ENCODE data around the gene GFOD1. TPM values are rescaled to one million over a fixed set of nuclear protein-coding genes. Genes with fewer than 3 reads are reported as not detected.

GFOD1 gene
- total RNA-seq, 1 donor from 2014 or later, result 2.0 TPM

DNA sequence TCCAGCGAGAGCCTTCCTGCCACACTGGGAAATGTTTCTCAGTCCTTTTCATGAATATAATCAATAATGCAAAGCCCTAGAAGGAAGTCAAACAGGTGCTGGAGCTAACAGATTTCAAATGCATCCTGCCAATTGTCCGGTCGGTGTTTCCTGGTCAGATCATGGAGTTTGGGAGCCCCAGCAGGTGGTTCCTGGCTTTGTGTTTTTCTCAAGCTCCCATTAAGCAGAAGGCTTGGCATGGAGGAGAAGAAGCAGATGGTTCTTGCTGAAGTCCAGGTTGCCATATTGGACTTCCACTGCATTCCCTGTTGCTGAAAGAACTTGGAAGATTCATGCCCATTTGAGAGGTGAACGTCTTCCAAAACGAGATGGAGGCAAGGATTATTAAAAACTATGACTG is 68.6 kb downstream of the GFOD1 start:
- no peaks in the 10 kb centered on the region for H3K27me3 Mint-ChIP-seq (ENCODE audit: low read depth)
- H3K4me3 Mint-ChIP-seq (ENCODE audit: unreplicated experiment), result no peak overlapping the region
- DNase-seq (ENCODE audit: low spot score), result no peak
- H3K36me3 Mint-ChIP-seq (ENCODE audit: low read depth), result no peaks in the 10 kb centered on the region
- no peak overlapping the region for H3K27ac Mint-ChIP-seq (ENCODE audit: unreplicated experiment)
- H3K9me3 Mint-ChIP-seq (ENCODE audit: low read depth), result no peaks in the 10 kb centered on the region
- peaks cover 53% of the 10 kb centered on the region for H3K4me1 Mint-ChIP-seq (ENCODE audit: low read depth)
- TF ChIP-seq, protein P1, sequence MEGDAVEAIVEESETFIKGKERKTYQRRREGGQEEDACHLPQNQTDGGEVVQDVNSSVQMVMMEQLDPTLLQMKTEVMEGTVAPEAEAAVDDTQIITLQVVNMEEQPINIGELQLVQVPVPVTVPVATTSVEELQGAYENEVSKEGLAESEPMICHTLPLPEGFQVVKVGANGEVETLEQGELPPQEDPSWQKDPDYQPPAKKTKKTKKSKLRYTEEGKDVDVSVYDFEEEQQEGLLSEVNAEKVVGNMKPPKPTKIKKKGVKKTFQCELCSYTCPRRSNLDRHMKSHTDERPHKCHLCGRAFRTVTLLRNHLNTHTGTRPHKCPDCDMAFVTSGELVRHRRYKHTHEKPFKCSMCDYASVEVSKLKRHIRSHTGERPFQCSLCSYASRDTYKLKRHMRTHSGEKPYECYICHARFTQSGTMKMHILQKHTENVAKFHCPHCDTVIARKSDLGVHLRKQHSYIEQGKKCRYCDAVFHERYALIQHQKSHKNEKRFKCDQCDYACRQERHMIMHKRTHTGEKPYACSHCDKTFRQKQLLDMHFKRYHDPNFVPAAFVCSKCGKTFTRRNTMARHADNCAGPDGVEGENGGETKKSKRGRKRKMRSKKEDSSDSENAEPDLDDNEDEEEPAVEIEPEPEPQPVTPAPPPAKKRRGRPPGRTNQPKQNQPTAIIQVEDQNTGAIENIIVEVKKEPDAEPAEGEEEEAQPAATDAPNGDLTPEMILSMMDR (IDR thresholded peaks at IDR 0.05), result no peak

DNA sequence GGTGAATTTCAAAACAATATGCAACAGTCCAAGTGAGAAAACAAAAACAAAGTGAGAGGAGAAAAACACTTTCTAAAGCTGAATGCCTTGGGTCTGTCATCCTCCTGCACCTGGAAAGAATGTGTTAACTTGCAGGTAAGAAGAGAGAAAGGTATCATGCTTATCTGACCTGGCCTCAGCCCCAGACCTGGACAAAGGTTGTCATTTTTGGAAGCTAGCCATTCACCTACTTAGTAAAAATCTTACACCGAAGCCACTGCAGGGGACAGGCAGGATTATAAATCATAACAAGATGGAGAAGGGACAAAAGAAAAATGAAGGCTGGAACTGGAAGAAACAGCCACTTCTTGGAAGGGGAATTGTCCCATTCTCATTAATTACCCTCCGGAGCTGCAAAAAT is 69.4 kb downstream of the GFOD1 start:
- no peaks in the 10 kb centered on the region for H3K27me3 Mint-ChIP-seq (ENCODE audit: low read depth)
- no peak overlapping the region for H3K27ac Mint-ChIP-seq (ENCODE audit: unreplicated experiment)
- no peak overlapping the region for H3K4me3 Mint-ChIP-seq (ENCODE audit: unreplicated experiment)
- TF ChIP-seq, protein P1 (IDR thresholded peaks at IDR 0.05), result no peak
- H3K4me1 Mint-ChIP-seq (ENCODE audit: low read depth), result peaks cover 52% of the 10 kb centered on the region
- no peaks in the 10 kb centered on the region for H3K9me3 Mint-ChIP-seq (ENCODE audit: low read depth)
- H3K36me3 Mint-ChIP-seq (ENCODE audit: low read depth), result no peaks in the 10 kb centered on the region
- DNase-seq (ENCODE audit: low spot score), result no peak

DNA sequence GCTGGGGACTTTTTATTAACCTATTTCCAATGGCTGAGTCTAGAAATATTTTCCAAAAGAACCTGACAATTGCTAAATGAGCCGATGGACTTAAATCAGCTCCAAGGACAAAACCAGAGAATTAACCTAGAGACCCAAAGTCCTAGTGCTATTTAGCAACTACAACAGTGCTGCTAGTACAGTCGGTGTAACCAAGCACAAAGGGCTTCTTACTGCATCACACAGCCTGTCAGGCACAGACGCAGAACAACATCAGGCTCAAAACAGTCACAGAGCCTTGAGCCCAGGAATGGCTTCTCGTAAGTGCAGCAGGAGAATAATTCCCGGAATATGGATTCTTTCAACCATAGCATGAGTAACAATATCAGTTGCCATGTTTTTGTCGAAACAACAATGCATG is 70.0 kb downstream of the GFOD1 start:
- no peak overlapping the region for H3K27ac Mint-ChIP-seq (ENCODE audit: unreplicated experiment)
- no peaks in the 10 kb centered on the region for H3K36me3 Mint-ChIP-seq (ENCODE audit: low read depth)
- H3K4me3 Mint-ChIP-seq (ENCODE audit: unreplicated experiment), result no peak overlapping the region
- DNase-seq (ENCODE audit: low spot score), result no peak
- TF ChIP-seq, protein P1 (IDR thresholded peaks at IDR 0.05), result no peak
- peaks cover 51% of the 10 kb centered on the region for H3K4me1 Mint-ChIP-seq (ENCODE audit: low read depth)
- H3K27me3 Mint-ChIP-seq (ENCODE audit: low read depth), result no peaks in the 10 kb centered on the region
- no peaks in the 10 kb centered on the region for H3K9me3 Mint-ChIP-seq (ENCODE audit: low read depth)

DNA sequence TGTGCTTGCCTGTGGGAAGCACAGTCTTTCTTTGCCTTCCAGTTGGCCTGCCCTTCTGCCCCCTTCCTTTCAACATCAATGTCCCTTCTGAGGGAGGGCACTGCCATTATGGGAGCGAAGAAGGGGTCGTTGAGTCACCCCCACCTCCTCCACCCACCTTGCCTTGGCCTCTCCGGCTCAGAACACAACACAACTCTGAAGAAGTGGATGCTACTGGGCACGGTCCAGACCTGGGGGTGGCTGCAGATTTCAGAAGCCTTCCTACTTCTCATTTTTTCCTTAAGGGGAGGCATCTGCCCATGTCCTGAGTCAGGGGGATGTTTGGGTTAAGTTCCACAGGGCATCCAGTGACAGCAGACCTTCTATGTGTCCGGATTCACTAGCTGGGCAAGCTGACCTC is 72.1 kb downstream of the GFOD1 start:
- Mint-ChIP-seq H3K4me1 (ENCODE audit: low read depth) (peaks cover 35% of the 10 kb centered on the region), H3K9me3 (ENCODE audit: low read depth) (peaks cover 3% of the 10 kb centered on the region), H3K27ac (ENCODE audit: unreplicated experiment) (no peak overlapping the region), H3K4me3 (ENCODE audit: unreplicated experiment) (no peak overlapping the region), H3K36me3 (ENCODE audit: low read depth) (no peaks in the 10 kb centered on the region), H3K27me3 (ENCODE audit: low read depth) (no peaks in the 10 kb centered on the region)
- DNase-seq (ENCODE audit: low spot score), result no peak
- TF ChIP-seq, protein P1 (IDR thresholded peaks at IDR 0.05), result no peak

DNA sequence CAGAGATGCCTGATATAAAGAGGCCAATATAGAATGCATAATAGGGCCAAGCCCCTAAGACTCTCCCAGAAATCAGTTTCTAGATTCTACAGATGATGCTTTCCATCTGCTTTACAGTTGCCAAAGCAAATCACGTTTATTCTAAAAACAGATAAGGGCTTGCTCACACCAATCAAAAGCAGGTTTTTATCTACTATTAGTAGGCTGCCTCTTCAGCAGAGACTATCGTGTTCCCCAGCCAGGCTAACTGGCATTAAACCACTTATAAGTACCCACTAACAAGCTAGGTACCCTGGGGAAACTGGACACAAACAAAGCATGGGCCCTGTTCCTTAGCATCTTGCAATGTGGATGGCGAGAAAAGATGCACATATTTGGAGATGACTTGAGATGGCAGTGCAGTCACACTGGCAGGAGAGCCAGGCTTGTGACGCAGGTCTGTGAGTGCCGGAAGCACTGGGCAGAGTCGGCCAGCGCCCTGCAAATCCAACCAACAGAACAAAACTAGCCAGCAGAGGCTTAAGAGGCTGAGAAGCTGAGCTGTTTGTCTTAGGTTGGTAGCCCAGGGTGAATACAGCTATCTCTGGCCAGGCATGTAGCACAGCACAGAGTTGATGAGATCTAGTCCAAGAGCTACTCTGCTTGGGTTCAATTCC is 73.4 kb downstream of the GFOD1 start:
- H3K4me3 Mint-ChIP-seq (ENCODE audit: unreplicated experiment), result no peak overlapping the region
- no peak for DNase-seq (ENCODE audit: low spot score)
- no peaks in the 10 kb centered on the region for H3K36me3 Mint-ChIP-seq (ENCODE audit: low read depth)
- peaks cover 3% of the 10 kb centered on the region for H3K9me3 Mint-ChIP-seq (ENCODE audit: low read depth)
- H3K4me1 Mint-ChIP-seq (ENCODE audit: low read depth), result peaks cover 36% of the 10 kb centered on the region
- H3K27ac Mint-ChIP-seq (ENCODE audit: unreplicated experiment), result no peak overlapping the region
- no peaks in the 10 kb centered on the region for H3K27me3 Mint-ChIP-seq (ENCODE audit: low read depth)
- TF ChIP-seq, protein P1 (IDR thresholded peaks at IDR 0.05), result no peak

All from chondrocyte (in vitro differentiated cells).